GM04503 (cell line): Measurements from ENCODE around the gene FAM135A.
"Not testable (repeated sequence)": the region's sequence is repeated elsewhere in the genome, so short reads cannot be mapped to it uniquely, and the experiment has no call there.

Experiments used
- DNase-seq: peaks from one replicate; pipeline ENCODE4 v3.0.0-alpha.2; 2012; ENCODE audit warnings: low read depth

FAM135A gene

DNA sequence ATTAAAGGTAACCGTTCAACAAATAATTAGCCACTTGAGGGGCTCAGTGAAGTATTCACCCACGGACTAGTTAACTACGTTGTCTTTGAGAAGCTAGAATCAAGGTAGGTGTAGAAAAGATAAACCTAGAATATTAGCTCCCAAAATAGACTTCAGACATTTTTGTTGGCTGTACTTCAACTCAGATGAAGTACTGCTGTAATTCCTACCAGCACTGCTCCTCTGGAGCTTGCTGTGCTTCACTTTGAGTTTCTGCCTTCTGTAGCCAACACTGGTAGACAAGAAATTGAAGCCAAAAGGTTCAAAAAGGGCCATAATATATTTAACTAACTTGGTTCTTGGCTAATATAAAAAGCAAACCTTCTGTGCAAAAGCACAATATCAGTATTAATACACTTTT, 134.6 kb downstream of the FAM135A start:
- no peak for DNase-seq

DNA sequence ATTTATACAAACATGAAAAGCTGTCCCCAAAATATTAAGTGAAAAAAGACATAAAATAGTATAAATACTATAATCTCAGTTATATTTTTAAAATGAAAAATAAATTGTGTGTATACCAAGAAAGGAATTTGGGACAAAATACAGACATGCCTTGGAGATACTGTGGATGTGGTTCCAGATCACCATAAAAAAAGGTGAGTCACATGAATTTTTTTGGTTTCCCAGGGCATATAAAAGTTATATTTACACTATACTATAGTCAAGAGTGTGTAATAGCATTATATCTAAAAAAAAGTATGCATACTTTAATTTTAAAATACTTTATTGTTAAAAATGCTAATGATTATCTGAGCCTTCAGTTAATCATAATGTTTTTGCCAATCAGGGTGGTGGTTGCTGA, 136.0 kb downstream of the FAM135A start:
- no peak for DNase-seq

DNA sequence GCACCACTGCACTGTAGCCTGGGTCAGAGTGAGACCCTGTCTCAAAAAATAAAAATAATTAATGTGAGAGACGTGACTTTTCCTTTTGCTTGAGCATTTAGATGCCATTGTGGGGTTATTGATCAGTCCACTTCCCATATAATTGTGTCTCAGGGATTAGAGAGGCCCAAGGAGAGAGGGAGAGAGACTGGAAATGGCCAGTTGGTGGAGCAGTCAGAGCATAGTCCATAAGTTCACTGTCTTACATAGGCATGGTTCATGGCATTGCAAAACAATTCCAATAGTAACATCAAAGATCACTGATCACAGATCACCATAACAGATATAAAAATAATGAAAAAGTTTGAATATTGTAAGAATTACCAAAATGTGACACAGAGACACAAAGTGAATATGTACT, 138.3 kb downstream of the FAM135A start:
- no peak for DNase-seq

DNA sequence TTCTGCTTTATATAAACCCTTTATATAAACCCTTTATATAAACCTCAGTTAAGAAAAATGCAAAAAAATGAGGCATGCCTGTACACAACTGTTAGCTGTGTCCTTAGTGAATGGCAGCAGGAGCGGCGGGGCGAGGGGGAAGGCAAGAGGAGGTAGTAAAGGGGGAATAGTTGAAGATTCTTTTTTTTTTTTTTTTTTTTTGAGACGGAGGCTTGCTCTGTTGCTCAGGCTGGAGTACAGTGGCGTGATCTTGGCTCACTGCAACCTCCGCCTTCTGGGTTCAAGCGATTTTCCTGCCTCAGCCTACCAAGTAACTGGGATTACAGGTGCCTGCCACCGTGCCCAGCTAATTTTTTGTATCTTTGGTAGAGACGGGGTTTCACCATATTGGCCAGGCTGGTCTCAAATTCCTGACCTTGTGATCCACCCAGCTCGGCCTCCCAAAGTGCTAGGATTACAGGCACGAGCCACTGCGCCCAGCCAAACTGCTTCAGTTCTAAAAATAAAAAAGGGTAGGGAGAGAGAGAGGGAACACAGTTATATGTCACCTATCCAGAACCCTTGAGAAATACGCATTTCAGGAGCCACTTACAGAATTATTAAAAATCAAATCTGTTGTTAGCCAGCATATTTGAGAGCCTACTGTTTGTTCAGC, 139.1 kb downstream of the FAM135A start:
- not testable (repeated sequence) for DNase-seq

DNA sequence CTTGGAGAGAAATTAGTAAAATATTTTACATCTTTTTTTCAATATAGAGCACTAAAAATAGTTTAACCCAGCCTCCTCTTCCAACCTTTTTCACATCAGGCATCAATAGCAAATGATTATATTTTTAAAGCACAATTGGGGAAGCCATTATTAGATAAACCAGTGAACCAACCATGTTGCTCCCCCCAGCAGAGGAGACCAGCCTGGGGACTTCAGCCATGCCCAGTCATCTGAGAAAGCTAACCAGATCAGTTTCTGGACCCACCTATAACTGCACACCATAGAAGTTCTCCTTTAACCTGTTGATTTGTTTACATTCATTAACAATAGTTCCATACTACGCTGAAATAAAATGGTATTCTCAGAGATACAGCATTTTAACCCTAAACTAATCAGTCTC, 139.7 kb downstream of the FAM135A start:
- DNase-seq = no peak

DNA sequence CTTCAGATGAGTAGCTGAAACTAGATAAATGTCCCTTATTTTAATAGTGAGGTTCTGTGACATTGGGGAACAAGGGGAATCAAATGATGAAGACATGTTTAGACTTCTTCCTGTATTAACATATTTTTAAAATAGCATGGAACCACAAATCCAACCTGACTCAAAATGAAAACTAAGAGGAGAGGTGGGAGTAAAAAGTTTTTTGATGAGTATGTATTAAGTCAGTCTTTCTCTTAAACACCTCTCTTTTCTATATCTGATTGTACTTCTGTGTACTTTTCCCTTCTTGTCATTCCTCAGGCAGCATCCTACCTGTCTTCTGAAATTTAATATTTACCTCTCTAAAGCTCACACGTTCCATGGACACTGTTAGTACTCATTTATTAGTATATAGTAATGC, 144.7 kb downstream of the FAM135A start:
- DNase-seq = no peak

DNA sequence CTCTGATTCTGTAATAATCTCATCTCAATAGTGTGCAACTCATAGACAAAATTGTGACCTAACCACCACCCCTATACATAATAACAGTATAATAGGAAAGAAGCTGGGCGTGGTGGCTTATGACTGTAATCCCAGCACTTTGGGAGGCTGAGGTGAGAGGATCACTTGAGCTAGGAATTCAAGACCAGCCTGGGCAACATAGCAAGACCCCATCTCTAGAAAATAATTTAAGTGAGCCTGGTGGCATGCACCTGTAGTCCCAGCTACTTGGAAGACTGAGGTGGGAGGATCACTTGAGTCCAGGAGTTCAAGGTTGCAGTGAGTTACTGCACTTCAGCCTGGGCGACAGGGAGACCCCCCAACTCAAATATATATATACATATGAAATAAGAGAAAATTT, 149.1 kb downstream of the FAM135A start:
- not testable (repeated sequence) for DNase-seq

DNA sequence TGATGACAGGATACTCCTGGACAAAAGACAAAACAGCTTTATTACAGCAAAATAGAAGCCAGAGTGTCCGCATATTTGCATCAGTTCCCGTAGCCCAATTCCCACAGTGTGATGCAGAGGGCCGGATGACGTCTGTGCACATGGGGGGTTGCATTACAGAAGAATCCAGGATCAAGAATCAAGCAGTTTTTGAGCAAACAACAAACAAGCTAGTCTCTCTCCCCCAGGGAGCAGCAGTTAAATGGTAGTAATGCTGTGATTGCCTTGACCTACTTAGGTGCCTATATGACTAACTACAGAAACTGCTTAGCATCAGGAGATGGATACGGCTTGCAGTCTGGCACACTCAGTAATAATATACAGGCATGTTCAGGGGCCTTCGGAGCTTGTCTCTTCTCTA, 150.2 kb downstream of the FAM135A start:
- DNase-seq = no peak

DNA sequence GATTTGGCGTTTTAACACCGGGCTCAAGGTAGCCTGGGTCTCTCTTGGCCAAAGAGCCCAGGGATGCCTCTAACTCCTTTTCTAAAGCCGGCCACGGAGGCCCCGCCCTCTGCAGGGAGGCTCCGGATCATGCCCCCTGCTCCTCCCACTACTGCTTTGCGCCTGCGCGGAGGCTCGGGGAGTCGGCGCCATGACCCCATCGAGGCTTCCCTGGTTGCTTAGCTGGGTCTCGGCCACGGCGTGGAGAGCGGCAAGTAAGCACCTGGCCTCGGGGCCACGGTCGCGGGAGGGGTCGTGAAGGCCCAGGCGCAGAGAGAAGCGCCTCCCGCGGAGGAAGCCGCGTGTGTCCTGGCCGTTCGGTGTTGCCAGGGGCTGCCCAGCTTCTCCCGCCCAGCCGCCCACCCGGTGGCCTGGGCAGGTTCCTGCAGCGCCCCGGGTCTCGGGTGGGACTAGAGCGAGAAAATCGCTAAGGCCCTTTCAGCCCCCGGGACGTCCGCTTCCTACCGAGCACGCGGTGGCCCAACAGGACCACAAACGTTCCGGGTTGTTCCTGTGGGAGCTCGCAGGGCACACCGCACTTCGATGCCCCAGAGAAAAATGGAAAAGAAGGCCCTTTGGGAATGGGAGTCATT, 153.6 kb downstream of the FAM135A start, which contains the start of gene SDHAF4:
Gene SDHAF4 (plus strand): TSS at position 180 of the 632 bp plus-strand sequence. CDS start 11 bp downstream, at position 191.
- no peak for DNase-seq

DNA sequence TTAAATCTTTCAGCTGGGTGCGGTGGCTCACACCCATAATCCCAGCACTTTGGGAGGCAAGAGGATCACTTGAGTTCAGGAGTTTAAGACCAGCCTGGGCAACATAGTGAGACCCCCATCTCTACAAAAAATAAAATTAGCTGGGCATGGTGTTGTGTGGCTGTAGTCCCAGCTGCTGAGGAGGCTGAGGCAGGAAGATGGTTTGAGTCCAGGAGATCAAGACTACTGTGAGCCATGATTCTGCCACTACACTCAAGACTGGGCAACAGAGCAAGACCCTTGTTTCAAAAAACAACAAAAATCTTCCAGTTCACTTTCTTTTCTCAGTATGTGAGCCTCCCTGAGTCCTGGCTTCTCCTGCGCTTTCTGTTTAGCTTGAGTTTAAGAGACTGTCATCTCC, 161.3 kb downstream of the FAM135A start:
- DNase-seq = no peak

DNA sequence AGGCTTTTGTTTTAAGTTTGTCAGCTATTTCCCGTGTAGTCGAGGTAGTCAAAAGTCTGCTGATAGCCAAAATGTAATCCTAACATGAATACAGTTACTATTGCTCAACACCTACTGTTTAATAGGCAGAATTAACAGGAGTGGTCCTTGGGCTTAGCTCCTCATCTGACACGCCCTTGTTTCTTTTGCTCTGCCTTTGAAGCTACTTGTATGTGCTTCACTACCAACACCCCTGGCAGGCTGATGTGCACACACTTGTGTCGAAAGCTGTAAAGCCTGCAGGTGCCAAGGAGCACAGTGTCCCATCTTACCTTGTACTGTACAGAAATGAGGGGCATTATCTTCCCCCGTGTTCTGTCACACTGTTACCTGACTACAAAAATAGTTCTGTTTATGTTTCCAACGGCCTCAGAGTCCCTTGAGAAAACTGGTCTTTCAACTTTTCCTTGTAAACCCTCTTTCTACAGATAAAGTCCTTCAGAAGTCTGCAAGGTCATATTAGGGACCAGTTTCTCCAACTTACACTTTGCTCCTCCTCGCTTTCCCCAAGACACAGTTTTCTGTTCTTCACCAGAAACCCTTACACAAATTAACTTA, 162.7 kb downstream of the FAM135A start:
- no peak for DNase-seq

DNA sequence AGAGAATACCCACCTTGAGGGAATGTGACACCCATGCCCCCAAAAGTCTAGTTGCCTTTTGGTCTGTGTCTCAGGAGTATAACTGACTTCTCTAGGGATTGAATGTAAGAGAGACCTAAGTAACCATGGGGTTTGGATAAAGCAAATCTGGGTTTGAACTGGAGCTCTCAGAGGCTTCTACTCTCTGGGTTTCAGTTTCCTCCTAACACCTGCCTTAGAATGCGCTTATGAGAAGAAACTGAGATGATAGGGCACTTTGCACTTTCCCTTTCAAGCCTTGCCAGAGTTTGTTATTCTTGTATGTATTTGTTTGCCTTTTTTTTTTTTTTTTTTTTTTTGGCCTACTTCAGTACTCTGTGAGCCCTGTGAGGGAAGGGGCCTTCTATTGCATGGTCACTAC, 172.8 kb downstream of the FAM135A start:
- DNase-seq = no peak

DNA sequence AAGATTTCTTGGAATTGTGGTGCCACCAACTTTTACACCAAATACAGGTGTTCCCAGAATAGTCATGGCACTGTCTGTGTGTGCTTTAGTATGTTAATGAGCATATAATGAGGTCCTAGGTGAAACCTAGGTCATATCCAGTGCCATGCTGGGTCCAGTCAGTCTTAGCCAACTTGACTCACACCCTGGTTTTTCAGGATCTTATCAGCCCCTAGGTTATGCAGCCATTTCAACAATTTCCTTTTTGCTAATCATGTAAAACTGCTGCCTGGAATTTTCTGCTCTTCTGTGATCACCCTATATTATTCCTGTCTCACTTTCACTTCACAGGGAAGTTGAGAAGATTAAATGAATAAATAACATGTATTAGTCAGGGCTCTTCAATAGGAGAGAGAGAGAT, 177.1 kb downstream of the FAM135A start:
- no peak for DNase-seq

DNA sequence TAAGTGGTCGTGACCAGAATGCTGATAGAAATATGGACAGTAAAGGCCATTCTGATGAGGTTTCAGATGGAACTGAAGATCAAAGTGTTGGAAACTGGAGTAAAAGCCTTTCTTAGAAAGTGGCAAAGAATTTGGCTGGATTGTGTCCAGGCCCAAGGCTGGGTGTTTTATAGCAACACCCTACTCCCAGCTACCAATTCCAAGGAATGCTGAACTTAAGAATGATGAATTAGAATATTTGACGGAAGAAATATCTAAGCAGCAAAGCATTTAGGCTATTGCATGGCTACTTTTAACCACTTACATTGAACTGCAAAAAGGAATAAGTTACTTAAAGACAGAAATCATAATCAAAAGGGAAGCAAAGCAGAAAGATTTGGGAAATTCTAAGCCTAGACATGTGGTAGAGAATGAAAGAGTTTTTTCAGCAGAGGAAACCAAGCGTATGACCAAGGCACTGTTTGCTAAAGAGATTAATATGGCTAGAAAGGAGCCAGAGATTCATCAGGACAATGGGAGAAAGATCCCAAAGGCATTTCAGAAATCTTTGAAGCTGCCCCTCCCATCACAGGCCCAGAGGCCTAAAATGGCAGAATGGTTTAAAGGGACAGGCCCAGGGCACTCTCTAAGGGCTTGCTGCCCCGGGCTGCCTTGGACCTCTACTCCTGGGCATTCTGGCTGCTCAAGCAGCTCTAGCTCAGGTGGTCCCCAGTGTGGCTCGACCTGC, 179.2 kb downstream of the FAM135A start:
- no peak for DNase-seq

DNA sequence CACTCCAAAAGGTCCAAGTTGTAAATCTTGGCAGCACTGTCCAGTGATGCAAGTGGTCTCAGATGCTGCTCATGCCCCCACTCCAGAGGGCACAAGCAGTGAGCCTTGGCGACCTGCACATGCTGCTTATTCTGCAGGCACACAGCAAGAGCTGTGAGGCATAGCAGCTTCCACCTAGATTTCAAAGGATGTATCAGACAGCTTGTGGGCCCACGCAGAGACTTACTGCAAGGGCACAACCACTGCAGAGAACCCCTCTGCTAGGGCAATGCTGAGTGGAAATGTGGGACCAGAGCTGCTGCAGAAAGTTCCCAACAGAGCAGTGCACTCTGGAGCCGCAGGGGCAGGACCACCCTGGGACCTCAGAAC, 179.8 kb downstream of the FAM135A start:
- DNase-seq = no peak

DNA sequence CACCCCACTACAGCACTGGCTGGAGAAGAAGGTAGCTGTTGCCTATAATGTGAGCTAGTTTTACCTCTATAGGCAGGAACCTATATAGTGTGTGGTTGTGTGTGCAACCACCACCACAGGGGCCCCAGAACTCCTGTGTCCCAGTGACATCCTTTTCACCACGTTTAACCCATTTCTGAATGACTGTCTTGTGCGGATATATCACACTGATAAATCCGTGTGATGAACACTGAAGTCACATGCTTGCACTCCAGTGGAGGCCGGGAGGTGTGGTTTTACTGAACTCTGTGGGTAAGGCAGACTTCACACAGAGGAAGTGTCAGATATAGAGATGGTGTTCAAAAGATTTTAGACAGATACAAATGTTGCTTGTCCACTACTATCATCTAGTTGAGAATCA, 185.9 kb downstream of the FAM135A start:
- no peak for DNase-seq

DNA sequence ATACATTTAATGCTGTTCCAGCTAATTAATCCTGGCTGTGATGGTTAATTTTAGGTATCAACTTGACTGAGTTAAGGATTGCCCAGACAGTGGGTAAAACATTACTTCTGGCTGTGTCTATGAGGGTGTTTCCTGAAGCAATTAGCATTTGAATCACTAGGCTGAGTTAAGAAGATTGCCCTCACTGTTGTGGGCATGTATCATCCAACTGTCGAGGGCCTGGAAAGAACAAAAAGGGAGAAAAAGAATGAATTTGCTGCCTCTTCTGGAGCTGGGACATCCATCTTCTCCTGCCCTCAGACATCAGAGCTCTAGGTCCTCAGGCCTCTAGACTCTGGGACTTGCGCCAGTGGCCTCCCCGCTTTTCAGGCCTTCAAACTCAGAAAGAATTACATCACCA, 187.7 kb downstream of the FAM135A start:
- DNase-seq = no peak

DNA sequence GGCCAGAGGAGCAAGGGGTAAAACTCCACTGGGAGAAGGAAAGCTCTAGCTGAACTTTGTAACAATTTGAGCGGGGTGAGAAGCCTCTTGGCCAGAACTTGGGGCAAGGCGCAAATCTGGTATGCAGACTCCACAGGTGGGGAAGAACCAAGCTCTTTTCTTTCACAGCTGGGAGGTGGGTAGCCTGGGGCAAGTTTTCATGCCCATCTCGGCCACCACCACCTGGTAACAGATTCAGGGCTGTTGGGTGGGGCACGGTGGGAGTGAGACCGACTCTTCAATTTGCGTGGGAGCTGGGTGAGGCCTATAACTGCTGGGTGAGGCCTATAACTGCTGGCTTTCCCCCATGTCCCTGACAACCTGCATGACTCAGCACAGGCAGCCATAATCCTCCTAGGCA, 190.9 kb downstream of the FAM135A start:
- DNase-seq = no peak

DNA sequence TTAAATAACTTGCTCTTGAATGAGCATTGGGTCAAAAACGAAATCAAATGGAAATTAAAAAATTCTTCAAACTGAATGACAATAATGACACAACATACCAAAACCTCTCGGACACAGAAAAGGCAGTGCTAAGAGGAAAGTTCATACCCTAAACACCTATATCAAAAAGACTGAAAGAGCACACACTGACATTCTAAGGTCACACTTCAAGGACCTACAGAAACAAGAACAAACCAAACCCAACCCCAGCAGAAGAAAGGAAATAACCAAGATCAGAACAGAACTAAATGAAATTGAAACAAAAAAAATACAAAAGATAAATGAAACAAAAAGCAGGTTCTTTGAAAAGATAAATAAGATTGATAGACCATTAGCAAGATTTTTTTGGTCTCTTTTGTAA, 194.1 kb downstream of the FAM135A start:
- DNase-seq = not testable (repeated sequence)

DNA sequence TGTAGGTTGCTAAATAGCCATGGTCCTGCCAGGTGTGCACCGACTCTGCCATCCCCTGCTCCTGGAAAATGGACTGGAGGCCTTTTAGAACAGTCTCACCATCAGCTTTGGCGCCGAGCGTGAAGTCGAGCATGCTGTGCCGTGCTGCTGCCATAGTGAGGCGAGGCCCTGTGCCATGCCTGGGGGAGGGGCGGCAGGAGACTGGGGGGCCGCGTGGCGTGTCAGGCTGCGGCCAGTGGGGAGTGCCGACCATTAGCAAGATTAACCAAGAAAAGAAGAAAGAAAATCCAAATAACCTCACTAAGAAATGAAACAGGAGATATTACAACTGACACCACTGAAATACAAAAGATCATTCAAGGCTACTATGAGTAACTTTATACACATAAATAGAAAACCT, 195.9 kb downstream of the FAM135A start:
- not testable (repeated sequence) for DNase-seq
